ENCODE measurements around the gene FAM187B.
"Not testable (repeated sequence)": the region's sequence is repeated elsewhere in the genome, so short reads cannot be mapped to it uniquely, and the experiment has no call there.

The FAM187B gene

GRCh38 chr19:35236638-35237400 is 8.3 kb upstream of the FAM187B start:
- no peak for DNase-seq (ENCODE audit: low read depth in 2 of 3, low spot score in 1 of 3)

- no peak for DNase-seq (ENCODE audit: low read depth in 2 of 3, low spot score in 1 of 3)
Observed at GRCh38 chr19:35232912-35233311, 4.4 kb upstream of the FAM187B start.

GRCh38 chr19:35231956-35232645 is 3.6 kb upstream of the FAM187B start:
- no peak for DNase-seq (ENCODE audit: low read depth in 2 of 3, low spot score in 1 of 3)

- DNase-seq (ENCODE audit: low read depth in 2 of 3, low spot score in 1 of 3), result no peak
Observed at GRCh38 chr19:35229601-35230000, 1.1 kb upstream of the FAM187B start.

- no peak for DNase-seq (ENCODE audit: low read depth in 2 of 3, low spot score in 1 of 3)
Observed at GRCh38 chr19:35226748-35227147, 1.8 kb downstream of the FAM187B start.

GRCh38 chr19:35225951-35226350 is 2.6 kb downstream of the FAM187B start:
- no peak for DNase-seq (ENCODE audit: low read depth in 2 of 3, low spot score in 1 of 3)

- no peak for DNase-seq (ENCODE audit: low read depth in 2 of 3, low spot score in 1 of 3)
Observed at GRCh38 chr19:35224681-35225571, 3.6 kb downstream of the FAM187B start.

- no peak for DNase-seq (ENCODE audit: low read depth in 2 of 3, low spot score in 1 of 3)
Observed at GRCh38 chr19:35223862-35224505, 4.6 kb downstream of the FAM187B start.

GRCh38 chr19:35223084-35223790 is 5.3 kb downstream of the FAM187B start:
- no peak for DNase-seq (ENCODE audit: low read depth in 2 of 3, low spot score in 1 of 3)

- DNase-seq (ENCODE audit: low read depth in 2 of 3, low spot score in 1 of 3), result no peak
Observed at GRCh38 chr19:35222373-35223015, 6.0 kb downstream of the FAM187B start.

- DNase-seq (ENCODE audit: low read depth in 2 of 3, low spot score in 1 of 3), result not testable (repeated sequence)
Observed at GRCh38 chr19:35220973-35221590, 7.5 kb downstream of the FAM187B start.

- DNase-seq (ENCODE audit: low read depth in 2 of 3, low spot score in 1 of 3), result no peak
Observed at GRCh38 chr19:35220315-35220921, 8.1 kb downstream of the FAM187B start.

- no peak for DNase-seq (ENCODE audit: low read depth in 2 of 3, low spot score in 1 of 3)
Observed at GRCh38 chr19:35219008-35219407, 9.5 kb downstream of the FAM187B start.

- DNase-seq (ENCODE audit: low read depth in 2 of 3, low spot score in 1 of 3), result no peak
Observed at GRCh38 chr19:35217649-35217990, 10.9 kb downstream of the FAM187B start.

GRCh38 chr19:35216833-35217648 is 11.5 kb downstream of the FAM187B start:
- DNase-seq (ENCODE audit: low read depth in 2 of 3, low spot score in 1 of 3), result no peak

- DNase-seq (ENCODE audit: low read depth in 2 of 3, low spot score in 1 of 3), result no peak
Observed at GRCh38 chr19:35216016-35216832, 12.3 kb downstream of the FAM187B start.

- DNase-seq (ENCODE audit: low read depth in 2 of 3, low spot score in 1 of 3), result no peak
Observed at GRCh38 chr19:35214766-35215422, 13.6 kb downstream of the FAM187B start.
